GM23338 (cell line): Measurements from ENCODE around the gene TNFSF9.

Experiments
- EZH2 ChIP-seq: fragments of 200-600 bp; sonication (generic); IDR thresholded peaks from one replicate; pipeline ENCODE4 v1.8.0; 2017; ENCODE audit warnings: antibody characterized with exemption, mild to moderate bottlenecking, low read depth; ENCODE audit not compliant: unreplicated experiment
- EZH2phosphoT487 ChIP-seq: fragments of 200-600 bp; sonication (generic); IDR thresholded peaks from one replicate; pipeline ENCODE4 v1.8.1; 2018; ENCODE audit warnings: antibody characterized with exemption; ENCODE audit not compliant: unreplicated experiment
- NANOG ChIP-seq: IDR thresholded peaks from 2 replicates; pipeline ENCODE4 v1.6.1; 2016; ENCODE audit warnings: antibody characterized with exemption, borderline replicate concordance
- POLR2AphosphoS5 ChIP-seq: IDR thresholded peaks from 2 replicates; pipeline ENCODE4 v1.6.1; 2016; ENCODE audit warnings: antibody characterized with exemption, low read depth
- TF ChIP-seq, protein P1 (sequence below), 2 experiments: fragments of 200-600 bp in 1 of 2; sonication (generic) in 1 of 2; conservative IDR thresholded peaks; 2 replicates each; pipeline versions ENCODE4 v1.5.1 to v1.6.1; 2016 to 2017; ENCODE audit warnings: antibody characterized with exemption in 2 of 2, low read depth in 2 of 2, mild to moderate bottlenecking in 2 of 2, moderate library complexity in 1 of 2

DNA sequence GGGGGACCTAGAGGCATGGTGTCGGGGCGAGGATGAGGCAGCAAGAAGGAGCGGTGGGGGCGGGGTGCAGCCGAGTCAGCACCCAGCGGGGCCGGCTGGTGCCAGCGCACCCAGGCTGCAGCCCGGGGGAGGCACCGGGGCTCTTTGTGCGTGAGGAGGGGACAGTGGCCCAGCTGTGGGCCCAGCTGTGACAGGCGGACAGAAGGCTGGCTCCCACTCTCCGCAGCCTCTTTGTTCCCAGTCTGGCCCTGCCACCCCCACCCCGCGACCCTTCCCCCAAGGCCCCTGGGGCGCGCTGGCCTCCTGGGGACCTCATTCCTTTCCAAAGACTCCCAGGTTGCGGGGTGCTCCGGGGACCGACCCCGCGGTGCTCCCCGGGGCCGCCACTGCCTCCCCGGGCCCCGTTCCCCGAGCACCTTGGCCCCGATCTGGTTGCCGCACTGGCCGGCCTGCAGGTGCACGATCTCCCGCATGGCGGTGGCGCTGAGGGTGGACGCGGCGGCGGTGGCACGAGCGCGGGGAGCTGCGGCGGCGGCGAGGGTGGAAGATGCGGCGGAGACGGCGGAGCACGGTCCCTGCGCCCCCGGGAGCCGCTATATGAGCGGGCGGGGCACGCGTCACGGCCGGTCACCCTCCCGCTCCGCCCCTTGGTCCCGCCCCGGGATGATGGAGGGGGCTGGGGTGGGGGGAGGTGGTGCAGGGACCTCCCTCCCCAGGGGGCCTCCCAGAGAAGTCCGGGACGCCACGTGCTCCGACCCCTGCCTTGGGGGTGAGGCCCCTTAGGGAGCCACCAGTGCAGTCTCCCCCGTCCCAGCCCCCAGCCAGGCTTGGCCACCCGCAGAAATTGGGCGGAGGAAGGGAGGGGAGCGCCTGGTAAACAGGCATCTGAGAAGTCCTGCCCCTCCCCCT lies 28.8 kb upstream of the TNFSF9 start, which contains the start of gene TUBB4A:
- TF ChIP-seq EZH2phosphoT487 (no peak), NANOG (no peak), POLR2AphosphoS5 (peak; percentile 63), EZH2 (no peak)
- TF ChIP-seq, protein P1, sequence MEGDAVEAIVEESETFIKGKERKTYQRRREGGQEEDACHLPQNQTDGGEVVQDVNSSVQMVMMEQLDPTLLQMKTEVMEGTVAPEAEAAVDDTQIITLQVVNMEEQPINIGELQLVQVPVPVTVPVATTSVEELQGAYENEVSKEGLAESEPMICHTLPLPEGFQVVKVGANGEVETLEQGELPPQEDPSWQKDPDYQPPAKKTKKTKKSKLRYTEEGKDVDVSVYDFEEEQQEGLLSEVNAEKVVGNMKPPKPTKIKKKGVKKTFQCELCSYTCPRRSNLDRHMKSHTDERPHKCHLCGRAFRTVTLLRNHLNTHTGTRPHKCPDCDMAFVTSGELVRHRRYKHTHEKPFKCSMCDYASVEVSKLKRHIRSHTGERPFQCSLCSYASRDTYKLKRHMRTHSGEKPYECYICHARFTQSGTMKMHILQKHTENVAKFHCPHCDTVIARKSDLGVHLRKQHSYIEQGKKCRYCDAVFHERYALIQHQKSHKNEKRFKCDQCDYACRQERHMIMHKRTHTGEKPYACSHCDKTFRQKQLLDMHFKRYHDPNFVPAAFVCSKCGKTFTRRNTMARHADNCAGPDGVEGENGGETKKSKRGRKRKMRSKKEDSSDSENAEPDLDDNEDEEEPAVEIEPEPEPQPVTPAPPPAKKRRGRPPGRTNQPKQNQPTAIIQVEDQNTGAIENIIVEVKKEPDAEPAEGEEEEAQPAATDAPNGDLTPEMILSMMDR (conservative IDR thresholded peaks at IDR 0.05; ENCODE audit: low read depth in 2 of 2), result no peak
